ENCODE measurements around the gene MKNK1.

MKNK1 gene

GRCh38 chr1:46557403-46557802 is 46.7 kb downstream of the MKNK1 start:
- FAIRE-seq, result no peak

GRCh38 chr1:46556822-46557221 is 47.2 kb downstream of the MKNK1 start:
- FAIRE-seq, result no peak

DNA sequence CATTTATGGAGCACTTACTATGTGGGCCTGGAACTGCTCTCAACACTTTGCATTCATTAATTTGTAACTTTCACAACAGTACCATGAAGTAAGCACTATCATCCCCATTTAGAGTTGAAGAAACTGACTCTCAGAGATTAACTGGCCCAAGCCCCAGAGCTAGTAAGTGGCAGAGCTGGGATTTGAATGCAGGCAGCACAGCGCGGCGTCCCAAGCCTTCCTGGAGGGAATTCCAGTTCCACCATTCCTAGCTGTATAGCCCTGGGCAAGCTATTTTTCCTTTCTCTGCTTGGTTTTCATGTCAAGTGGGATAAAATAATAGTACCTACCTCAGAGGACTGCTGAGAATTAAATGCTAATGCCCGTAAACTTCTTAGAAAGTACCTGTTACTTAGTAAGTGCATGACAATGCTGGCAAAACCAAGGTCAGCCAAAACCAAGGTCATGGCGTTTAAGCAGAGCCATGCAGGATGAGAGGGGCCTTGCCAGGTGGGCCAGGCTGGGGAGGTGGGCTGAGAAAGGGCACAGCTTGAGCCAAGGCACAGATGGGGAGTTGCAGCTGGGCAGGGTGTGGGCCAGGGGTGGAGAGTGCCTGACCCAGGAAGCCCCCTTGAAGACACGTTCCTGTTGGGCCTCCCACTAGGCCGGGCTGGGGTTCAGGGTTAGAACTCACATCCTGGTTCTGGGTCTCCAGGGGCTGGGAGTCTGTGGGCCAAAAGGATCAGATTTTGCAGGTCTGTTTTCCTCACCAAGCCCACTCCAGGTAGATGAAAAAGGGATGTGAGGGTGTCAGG is 48.0 kb downstream of the MKNK1 start:
- FAIRE-seq, result no peak

DNA sequence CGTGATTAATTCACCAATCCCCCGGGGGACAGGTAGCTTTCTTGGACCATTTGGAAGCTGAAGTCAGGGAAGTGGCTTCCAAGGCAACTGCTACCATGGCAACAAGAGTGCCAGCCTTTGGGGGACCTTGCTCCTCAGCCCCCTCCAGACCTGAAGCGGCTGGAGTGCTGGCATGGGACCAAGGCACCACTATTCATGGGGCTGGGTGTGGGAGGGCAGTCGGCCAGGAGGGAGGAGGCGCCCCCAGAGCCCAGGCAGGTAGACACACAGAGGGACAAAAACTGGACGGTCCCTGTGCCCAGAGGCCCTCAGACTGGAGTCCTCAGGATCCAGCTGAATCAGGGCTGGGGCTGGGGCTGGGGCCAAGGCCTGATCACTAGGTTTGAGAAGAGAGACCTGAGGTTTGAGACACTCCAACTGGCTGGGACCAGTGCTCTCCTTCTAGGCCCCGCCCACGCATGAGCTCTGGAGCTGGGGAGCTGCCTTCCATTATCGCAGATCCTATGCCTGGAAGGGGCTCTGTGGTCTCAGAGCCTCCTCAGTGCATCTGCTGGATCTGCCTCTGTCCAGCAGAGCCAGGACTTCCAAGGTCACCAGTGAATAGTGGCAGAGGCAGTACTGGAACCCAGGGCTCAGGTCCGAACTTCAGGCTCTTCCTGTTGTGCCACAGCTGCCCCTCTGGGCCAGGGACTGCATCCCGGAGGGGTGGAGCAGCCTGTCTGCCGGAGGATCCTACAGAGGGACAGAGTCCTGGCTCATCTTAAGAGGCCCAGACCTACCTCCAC is 49.3 kb downstream of the MKNK1 start:
- no peak for FAIRE-seq

- FAIRE-seq, result no peak
Observed at GRCh38 chr1:46554236-46554596, 49.9 kb downstream of the MKNK1 start.

GRCh38 chr1:46553506-46553905 is 50.6 kb downstream of the MKNK1 start:
- FAIRE-seq, result no peak

DNA sequence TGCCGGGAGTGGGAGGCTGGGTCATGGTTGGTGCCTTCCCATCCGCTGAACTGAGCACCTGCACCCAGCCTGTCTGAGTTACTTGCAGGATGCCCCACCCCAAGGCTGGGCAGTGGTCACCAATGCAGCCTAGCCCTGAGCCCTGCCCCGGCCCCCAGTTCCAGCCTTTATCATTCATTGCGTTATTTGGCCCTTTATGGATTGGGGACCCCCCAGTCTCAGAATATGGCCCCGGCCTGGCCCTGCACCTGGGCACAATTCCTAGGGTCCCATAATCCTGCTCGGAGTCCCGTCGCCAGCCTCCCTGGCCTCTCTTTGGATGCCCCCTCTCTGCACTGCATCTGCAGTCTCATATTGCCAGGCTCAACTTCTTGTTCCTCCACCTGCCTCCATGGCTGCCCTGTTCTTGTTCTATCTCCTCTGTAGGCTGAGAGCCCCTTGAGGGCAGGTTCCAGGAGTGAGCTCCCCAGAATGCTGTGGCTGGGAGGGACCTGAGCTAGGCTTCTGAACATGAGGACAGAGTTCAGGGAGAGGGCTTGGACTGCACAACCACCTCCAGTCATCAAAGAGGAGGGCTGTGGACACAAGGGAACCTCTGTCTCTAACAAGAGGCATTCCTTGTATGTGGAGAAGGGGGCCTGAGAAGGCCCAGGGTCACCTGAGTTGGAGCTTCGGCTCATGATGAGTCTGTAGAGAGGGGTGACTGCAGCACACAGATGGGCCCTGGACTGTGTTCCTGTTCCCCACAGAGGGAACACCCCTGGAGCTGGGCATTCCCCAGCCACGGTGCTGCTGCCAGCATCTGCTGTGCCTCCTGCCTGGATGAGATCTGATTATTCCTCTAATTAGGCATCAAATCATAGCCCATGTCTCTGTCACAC is 51.5 kb downstream of the MKNK1 start:
- FAIRE-seq, result no peak

DNA sequence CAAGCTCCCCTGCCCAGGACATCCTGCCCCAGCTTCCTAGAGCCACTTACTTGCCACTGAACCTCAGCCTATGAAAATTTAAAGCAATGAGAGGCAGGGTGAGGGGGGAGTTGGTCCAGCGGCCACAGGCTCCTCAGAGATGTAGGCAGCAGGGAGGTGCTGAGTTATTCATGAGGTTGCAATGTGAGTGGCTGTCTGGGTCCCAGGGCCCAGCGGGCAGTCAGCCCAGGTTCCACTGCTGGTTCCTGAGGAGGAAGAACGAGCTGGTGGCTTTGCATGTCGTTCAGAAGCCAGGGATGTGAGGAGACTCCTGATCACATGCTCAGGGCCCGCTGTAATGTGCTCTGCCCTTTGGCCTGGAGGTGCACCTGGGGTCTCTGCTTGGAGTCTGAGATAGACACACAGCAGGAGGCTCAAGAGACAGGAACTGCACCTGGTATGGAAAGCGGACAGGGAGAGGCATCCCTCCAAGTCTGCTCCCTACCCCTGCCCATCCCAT is 52.4 kb downstream of the MKNK1 start, which contains the start of gene KNCN:
Gene KNCN, minus strand, starts transcription at position 51 of the 499 bp plus-strand sequence. CDS start 432 bp downstream, outside the sequence.
- FAIRE-seq, result no peak

- no peak for FAIRE-seq
Observed at GRCh38 chr1:46550751-46551231, 53.3 kb downstream of the MKNK1 start.

DNA sequence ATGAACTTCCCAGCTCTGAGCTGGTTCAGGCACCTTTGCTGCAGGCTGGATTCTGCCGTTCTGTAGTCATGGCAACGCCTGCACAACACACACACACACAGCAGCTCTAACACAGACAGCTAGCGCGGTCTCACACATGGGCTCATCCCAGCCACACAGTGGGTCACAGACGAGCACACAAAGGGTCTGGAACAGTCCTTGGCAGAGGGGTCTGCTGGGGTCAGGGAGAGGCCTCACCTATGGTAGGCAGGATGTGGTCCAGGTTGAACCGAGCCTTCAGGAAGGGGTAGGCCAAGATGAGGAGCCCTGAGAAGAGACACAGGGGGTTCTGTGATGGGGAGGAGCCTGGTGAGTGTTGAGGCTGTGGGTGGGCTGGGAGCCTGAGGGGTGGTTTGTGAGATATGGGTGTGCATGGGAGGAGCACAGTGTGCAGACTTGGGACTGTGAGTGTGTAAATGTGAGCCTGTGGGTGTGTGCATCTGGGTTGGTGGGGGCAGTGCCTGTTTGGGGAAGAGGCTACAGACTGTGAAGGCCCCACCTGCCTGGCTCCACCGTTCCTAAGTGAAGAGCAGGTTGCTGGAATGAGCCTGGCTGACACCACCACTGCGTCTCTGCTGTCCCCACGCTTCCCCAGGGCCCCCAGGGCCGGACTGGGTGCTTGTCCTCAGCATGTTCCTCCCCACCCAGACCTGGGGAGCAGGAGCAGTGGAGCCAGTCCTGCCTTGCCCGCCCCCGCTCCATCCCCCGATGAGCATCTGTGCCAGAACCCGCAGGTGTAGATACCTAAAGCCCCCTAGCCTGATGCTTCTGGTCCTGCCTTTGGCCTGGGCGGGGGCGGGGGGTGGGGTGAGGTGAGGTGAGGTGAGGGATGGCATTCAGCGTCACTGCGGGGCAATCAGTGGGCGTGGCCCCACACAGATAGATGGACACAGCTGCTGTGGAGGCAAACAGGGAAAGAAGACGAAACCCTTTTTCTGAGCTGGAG is 54.1 kb downstream of the MKNK1 start:
- FAIRE-seq, result no peak

GRCh38 chr1:46547481-46548383 is 56.3 kb downstream of the MKNK1 start:
- peak; percentile 70 for FAIRE-seq

- FAIRE-seq, result no peak
Observed at GRCh38 chr1:46546210-46546609, 57.9 kb downstream of the MKNK1 start.

GRCh38 chr1:46545784-46546183 is 58.3 kb downstream of the MKNK1 start:
- no peak for FAIRE-seq

DNA sequence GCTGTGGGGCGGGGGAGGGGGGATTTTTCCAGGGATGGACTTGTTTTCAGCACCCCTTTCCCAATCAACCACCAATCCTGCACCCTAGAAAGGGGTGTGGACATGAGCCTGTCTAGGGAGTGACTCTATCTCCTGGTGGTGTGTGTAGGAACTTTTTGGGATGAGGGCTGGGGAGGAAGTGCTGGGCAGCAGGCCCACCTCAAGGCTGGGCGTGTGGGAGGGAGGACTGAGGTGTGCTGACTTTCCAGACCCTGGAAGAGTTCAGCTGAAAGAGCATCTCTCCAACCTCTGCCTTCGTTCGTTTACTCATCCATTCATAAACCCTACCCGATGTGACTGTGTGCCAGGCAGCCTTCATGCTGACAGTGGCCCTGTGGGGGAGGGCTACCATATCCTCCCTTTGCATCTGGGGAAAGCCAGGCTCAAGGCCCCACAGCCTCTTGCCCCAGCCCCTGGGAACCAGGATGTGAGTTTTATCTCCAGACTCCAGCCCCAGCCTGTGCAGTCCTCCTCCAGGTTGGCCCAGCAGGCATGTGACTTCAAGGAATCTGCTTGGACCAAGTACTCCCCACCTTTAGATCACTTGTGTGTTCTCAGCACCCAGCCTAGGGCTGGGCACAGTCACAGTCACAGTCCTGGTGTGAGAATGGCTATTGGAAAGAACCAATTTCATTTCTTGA is 59.4 kb downstream of the MKNK1 start:
- no peak for FAIRE-seq

GRCh38 chr1:46543761-46544560 is 60.1 kb downstream of the MKNK1 start:
- FAIRE-seq, result no peak

GRCh38 chr1:46543382-46543760 is 60.7 kb downstream of the MKNK1 start:
- FAIRE-seq, result no peak

GRCh38 chr1:46539972-46540371 is 64.1 kb downstream of the MKNK1 start:
- FAIRE-seq, result no peak

GRCh38 chr1:46538147-46538546 is 65.9 kb downstream of the MKNK1 start:
- FAIRE-seq, result no peak

DNA sequence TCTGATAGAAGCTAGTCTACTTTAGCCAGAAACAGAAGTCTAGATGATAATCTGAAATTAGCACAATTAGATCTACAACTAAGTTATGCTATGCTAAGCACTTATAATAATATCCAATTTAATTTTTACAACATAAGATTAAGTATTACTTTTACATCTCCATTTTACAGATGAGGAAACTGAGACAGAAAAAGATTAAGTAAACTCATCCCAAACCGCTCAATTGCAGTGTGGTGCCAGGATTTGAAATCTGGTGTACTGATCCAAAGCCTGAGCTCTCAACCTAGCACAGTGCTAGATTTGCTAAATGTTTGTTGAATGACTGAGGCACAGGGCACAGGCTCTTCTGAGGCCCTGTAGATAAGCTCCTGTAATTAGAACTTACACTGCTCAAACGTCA is 66.4 kb downstream of the MKNK1 start:
- no peak for FAIRE-seq
